NCI-H2196 (cell line): Measurements from ENCODE around the gene C16orf96.
"Not testable (repeated sequence)": the region's sequence is repeated elsewhere in the genome, so short reads cannot be mapped to it uniquely, and the experiment has no call there.

Experiments
- DNase-seq: peaks from one replicate; lab custom pipeline; 2025; ENCODE audit not compliant: unreplicated experiment; lab: John Stamatoyannopoulos, UW

Gene C16orf96

GRCh38 chr16:4561596-4561995 is 5.5 kb downstream of the C16orf96 start:
- DNase-seq, result no peak

GRCh38 chr16:4564661-4565267 is 8.6 kb downstream of the C16orf96 start:
- no peak for DNase-seq

DNA sequence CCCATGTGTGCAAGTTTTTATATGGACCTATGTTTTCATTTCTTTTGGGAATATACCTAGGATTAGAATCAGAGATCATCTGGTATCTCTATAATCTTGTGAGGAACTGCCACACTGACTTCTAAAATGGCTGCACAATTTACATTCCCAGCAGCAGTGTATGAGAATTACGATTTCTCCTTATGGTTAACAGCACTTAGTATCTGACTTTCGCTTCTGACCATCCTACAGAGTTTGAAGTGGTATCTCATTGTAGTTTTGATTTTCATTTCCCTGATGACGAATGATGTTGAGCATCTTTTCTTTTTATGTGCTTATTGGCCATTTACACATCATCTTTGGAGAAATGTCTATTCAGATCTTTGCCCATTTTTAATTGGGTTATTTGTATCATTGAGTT is 10.0 kb downstream of the C16orf96 start:
- no peak for DNase-seq

GRCh38 chr16:4570086-4570485 is 13.9 kb downstream of the C16orf96 start:
- DNase-seq, result no peak

- no peak for DNase-seq
These were observed 14.7 kb downstream of the C16orf96 start for GRCh38 chr16:4570688-4571321.

GRCh38 chr16:4572715-4573114 is 16.6 kb downstream of the C16orf96 start:
- no peak for DNase-seq

DNA sequence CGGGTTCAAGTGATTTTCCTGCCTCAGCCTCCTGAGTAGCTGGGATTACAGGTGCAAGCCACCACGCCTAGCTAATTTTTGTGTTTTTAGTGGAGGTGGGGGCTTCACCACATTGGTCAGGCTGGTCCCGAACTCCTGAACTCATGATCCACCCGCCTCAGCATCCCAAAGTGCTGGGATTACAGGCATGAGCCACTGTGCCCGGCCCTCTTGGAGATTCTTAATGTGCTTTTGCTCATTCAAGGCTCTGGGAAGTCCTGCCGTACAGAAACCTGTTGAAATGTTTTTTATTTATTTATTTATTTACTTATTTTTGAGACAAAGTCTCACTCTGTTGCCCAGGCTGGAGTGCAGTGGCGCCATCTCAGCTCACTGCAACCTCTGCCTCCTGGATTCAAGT is 17.8 kb downstream of the C16orf96 start:
- not testable (repeated sequence) for DNase-seq

DNA sequence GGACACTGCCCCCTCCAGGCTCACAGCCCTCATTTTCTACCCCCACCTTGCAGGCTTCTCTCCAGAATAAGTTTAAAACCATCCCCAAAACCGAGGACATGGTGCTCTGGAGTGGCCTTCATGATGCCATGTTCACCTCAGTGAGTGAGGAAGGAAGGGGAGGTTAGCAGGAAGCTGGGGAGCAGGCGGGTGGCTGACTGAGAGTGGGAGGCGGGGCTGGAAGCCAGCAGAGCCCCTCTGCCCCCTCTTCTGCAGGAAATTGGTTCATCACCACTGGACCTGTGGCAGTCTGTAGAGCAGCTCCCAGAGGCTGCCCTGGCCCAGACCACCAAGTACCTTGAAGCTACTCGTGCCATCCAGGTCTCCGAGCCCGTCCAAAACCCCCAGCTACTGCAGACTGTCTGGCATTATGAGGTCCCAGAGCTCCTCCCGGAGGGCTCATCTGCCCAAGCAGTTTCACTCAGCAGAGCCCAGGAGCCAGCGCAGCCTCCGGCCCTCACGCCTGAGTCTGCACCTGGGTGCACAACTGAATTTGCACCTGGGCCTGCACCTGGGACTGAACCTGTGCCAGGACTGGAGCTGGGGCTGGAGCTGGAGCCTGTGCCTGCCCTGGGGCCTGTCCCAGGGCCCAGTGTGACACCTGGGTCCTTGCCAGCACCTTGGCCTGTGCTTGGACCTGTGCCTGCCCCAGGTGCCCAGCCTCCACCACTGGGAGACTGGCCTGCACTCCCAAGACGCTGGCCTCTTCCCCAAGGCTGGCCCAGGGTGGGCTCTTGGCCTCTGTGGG is 19.0 kb downstream of the C16orf96 start:
- peak; percentile 73 for DNase-seq

DNA sequence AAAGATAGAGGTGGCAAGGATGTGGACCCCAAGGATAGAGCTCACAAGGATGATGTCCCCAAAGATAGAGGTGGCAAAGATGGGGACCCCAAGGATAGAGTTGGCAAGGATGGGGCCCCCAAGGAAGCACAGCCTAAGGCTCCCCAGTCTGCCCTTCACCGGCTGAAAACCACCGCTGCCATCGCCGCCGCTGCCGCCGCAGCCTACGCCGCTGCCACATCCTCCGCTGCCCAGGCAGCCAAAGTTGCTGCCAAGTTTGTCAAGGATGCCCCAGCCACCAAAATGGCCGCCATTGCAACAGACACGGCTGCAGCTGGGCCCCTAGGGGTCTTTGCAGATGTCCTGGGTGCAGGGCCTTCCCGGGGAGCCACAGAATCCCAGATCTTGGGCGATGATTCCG is 19.9 kb downstream of the C16orf96 start:
- no peak for DNase-seq

GRCh38 chr16:4578961-4579530 is 22.9 kb downstream of the C16orf96 start:
- DNase-seq, result peak; percentile 80

- no peak for DNase-seq
These were observed 24.1 kb downstream of the C16orf96 start for GRCh38 chr16:4580250-4580649.

DNA sequence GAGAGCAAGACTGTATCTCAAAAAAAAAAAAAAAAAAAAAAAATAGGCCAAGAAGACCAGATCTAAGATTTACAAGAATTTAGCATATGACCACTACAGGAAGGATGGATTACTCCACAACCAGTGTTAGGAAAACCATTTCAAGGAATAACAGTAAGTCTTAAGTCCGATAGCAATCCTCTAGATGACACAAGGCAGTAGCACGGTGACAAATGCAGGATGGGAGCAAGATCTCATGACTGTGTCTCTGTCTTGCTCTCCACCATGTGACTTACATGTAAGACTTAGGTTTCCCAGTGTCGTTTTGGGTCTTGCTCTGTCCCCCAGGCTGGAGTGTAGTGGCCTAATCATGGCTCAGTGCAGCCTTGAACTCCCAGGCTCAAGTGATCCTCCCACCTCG is 27.8 kb downstream of the C16orf96 start:
- no peak for DNase-seq

- DNase-seq, result no peak
These were observed 30.2 kb downstream of the C16orf96 start for GRCh38 chr16:4586291-4586690.

GRCh38 chr16:4588386-4588785 is 32.2 kb downstream of the C16orf96 start:
- DNase-seq, result no peak

- no peak for DNase-seq
These were observed 32.8 kb downstream of the C16orf96 start for GRCh38 chr16:4588961-4589360.

DNA sequence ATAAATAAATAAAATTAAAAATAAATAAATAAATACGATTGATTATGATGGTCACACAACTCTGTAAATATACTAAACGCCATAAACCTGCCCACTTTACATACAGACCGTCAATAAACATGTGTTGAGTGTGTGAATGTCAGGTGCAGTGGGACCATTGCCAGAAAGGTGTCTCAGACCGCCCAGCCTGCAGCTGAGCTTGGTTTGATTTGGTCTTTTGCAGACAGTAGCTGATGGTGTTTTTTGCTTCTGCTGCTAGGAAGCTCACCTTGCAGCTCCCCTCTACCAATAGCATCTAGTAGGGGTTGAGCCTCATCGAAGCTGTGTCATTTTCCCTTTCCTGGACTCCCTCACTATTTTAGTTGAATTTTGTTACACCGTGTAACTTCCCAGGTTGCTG is 35.1 kb downstream of the C16orf96 start:
- DNase-seq, result no peak

GRCh38 chr16:4591706-4592470 is 35.7 kb downstream of the C16orf96 start:
- no peak for DNase-seq

GRCh38 chr16:4593086-4593485 is 36.9 kb downstream of the C16orf96 start:
- DNase-seq, result no peak

DNA sequence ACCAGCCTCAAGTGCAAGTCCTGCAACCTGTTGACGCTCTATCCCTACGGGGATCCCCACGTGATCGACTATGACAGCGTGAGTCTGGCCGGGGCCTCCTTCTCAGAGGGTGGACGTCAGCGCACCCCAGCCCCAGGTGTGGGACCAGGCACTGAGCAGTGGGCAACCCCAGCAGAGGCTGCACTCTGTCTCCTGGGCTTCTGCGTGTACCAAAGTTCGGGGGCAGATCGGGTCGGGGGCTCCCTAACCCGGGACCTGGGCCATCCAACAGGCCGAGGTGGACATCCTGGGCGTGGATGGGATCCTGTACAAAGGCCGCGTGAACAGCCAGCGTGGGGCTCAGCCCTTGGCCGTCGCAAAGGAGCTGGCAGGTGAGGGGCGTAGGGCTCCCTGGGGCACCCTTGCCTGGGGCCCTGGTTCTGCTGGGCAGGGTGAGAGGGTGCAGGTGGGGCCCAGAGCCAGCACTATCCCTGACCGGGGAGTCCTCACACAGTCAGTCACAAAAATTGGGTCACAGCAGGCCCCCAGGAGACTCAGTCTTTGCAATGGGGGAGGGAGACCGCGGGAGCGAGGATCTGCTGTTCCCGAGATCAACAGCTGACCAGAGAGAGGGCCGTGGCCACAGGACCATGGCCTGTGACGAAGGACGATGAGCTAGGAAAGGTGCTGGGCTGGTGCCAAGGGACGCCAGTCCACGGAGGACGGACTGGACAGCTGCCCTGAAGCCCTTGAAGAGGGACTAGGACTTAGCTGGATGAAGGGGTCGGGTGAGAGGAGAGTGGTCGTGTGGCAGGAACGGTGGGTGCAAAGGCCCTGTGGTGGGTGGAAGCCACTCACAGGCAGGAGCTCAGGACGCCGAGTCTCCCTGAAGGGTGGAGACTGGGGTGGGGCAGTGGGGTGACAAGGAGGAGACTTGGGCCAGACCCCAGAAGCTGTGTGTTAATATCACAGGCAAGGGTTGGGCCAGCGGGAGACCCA is 38.6 kb downstream of the C16orf96 start:
- DNase-seq, result no peak

- DNase-seq, result no peak
These were observed 41.0 kb downstream of the C16orf96 start for GRCh38 chr16:4597174-4597573.
